GM12892 (cell line): ENCODE measurements around the gene COQ2.

ENCODE experiments used
- POLR2A ChIP-seq: IDR thresholded peaks from 2 replicates; pipeline ENCODE4 v1.6.1; 2011; ENCODE audit warnings: low read depth, low read length, control low read depth
- POLR2AphosphoS5 ChIP-seq: IDR thresholded peaks from 2 replicates; pipeline ENCODE4 v1.6.1; 2011; ENCODE audit warnings: low read depth, low read length, control low read depth
- TAF1 ChIP-seq: IDR thresholded peaks from 2 replicates; pipeline ENCODE4 v1.6.1; 2011; ENCODE audit warnings: low read depth, mild to moderate bottlenecking, control low read depth, low read length, borderline replicate concordance

GRCh38 chr4:83241132-83241531 is 43.5 kb downstream of the COQ2 start:
- TF ChIP-seq POLR2AphosphoS5 (no peak), POLR2A (no peak), TAF1 (no peak)
